HEK293 (cell line): ENCODE data around the gene CALR3.
A peak's percentile ranks its signal among the peaks of the same experiment; 100 is the strongest.

ENCODE experiments used
- CTCF ChIA-PET: fragments of 350-600 bp; formaldehyde crosslinking; extraction: SDS; loops from one replicate; lab custom pipeline; 2021; ENCODE audit warnings: antibody characterized with exemption; lab: Yijun Ruan, JAX
- POLR2A ChIA-PET: fragments of 300-600 bp; formaldehyde crosslinking; extraction: SDS; loops from one replicate; lab custom pipeline; 2020; ENCODE audit warnings: antibody characterized with exemption, inconsistent platforms; lab: Yijun Ruan, JAX
- H3K27ac ChIP-seq: fragments of 200-500 bp; sonication (Bioruptor generic); 2 replicates; pipeline ENCODE4 v1.5.1; 2014; ENCODE audit warnings: low read depth, low read length, control low read depth, inconsistent platforms; ENCODE audit errors: extremely low read depth
- H3K36me3 ChIP-seq, 2 experiments: fragments of 200-500 bp in 1 of 2; sonication (Bioruptor generic) in 1 of 2; 1 replicate in 1 of 2; 2 replicates in 1 of 2; pipeline ENCODE4 v1.5.1; 2014 to 2017; ENCODE audit warnings: inconsistent platforms in 2 of 2, low read length in 2 of 2; ENCODE audit not compliant: control insufficient read depth in 2 of 2, insufficient read depth in 1 of 2
- H3K4me1 ChIP-seq: fragments of 200-500 bp; sonication (Bioruptor generic); 2 replicates; pipeline ENCODE4 v1.5.1; 2014; ENCODE audit warnings: mild to moderate bottlenecking, low read length, inconsistent platforms; ENCODE audit not compliant: control insufficient read depth, insufficient read depth
- H3K4me3 ChIP-seq: 2 replicates; pipeline ENCODE4 v1.5.1; 2011; ENCODE audit warnings: low read depth, mild to moderate bottlenecking, control low read depth, low read length, moderate library complexity
- H3K9me3 ChIP-seq: fragments of 200-500 bp; sonication (Bioruptor generic); 2 replicates; pipeline ENCODE4 v1.5.1; 2014; ENCODE audit warnings: low read depth, low read length, inconsistent platforms; ENCODE audit not compliant: control insufficient read depth, insufficient read depth
- ELK4 ChIP-seq: IDR thresholded peaks from 2 replicates; pipeline ENCODE4 v1.6.1; 2011; ENCODE audit warnings: mild to moderate bottlenecking, low read depth, low read length, borderline replicate concordance
- HIC1 ChIP-seq: fragments of 450-650 bp; formaldehyde crosslinking; IDR thresholded peaks from 2 replicates; pipeline ENCODE4 v1.5.1; 2016; ENCODE audit warnings: missing biosample characterization, missing genetic modification characterization
- HOXA7 ChIP-seq: sonication (generic); formaldehyde crosslinking; IDR thresholded peaks from 2 replicates; pipeline ENCODE4 v1.8.1; 2022; ENCODE audit warnings: missing genetic modification reagents, borderline replicate concordance
- IKZF3 ChIP-seq: fragments of 450-650 bp; IDR thresholded peaks from 2 replicates; pipeline ENCODE4 v1.5.0; 2018; ENCODE audit warnings: missing biosample characterization, mild to moderate bottlenecking, missing genetic modification characterization, moderate library complexity
- KLF9 ChIP-seq: fragments of 450-650 bp; formaldehyde crosslinking; IDR thresholded peaks from 2 replicates; pipeline ENCODE4 v1.5.1; 2016; ENCODE audit warnings: missing biosample characterization, missing genetic modification characterization, low read depth
- MEIS1 ChIP-seq: sonication (generic); formaldehyde crosslinking; IDR thresholded peaks from 2 replicates; pipeline ENCODE4 v1.8.1; 2022; ENCODE audit warnings: missing genetic modification reagents, mild to moderate bottlenecking, borderline replicate concordance
- PBX3 ChIP-seq: sonication (generic); formaldehyde crosslinking; IDR thresholded peaks from 2 replicates; pipeline ENCODE4 v1.8.1; 2022; ENCODE audit warnings: mild to moderate bottlenecking, moderate library complexity, missing genetic modification reagents
- SCRT1 ChIP-seq: fragments of 450-650 bp; formaldehyde crosslinking; IDR thresholded peaks from 2 replicates; pipeline ENCODE4 v1.5.1; 2016; ENCODE audit warnings: missing biosample characterization, missing genetic modification characterization, borderline replicate concordance
- SCRT2 ChIP-seq: fragments of 450-650 bp; formaldehyde crosslinking; IDR thresholded peaks from 2 replicates; pipeline ENCODE4 v1.5.1; 2016; ENCODE audit warnings: missing biosample characterization, missing genetic modification characterization
- ZBTB48 ChIP-seq: fragments of 450-650 bp; formaldehyde crosslinking; IDR thresholded peaks from 2 replicates; pipeline ENCODE4 v1.5.1; 2016; ENCODE audit warnings: missing biosample characterization, missing genetic modification characterization
- ZFHX2 ChIP-seq: fragments of 450-650 bp; formaldehyde crosslinking; conservative IDR thresholded peaks from 2 replicates; pipeline ENCODE4 v1.5.1; 2016; ENCODE audit warnings: missing biosample characterization, missing genetic modification characterization
- ZNF26 ChIP-seq: fragments of 450-650 bp; formaldehyde crosslinking; IDR thresholded peaks from 2 replicates; pipeline ENCODE4 v1.5.1; 2016; ENCODE audit warnings: missing biosample characterization, missing genetic modification characterization
- ZNF341 ChIP-seq: fragments of 450-650 bp; formaldehyde crosslinking; IDR thresholded peaks from 2 replicates; pipeline ENCODE4; 2016; ENCODE audit warnings: low read depth, missing biosample characterization, missing genetic modification characterization
- ZNF366 ChIP-seq: fragments of 450-650 bp; formaldehyde crosslinking; conservative IDR thresholded peaks from 2 replicates; pipeline ENCODE4 v1.5.1; 2016; ENCODE audit warnings: missing biosample characterization, missing genetic modification characterization
- ZNF514 ChIP-seq: fragments of 450-650 bp; formaldehyde crosslinking; IDR thresholded peaks from 2 replicates; pipeline ENCODE4 v1.5.1; 2016; ENCODE audit warnings: missing biosample characterization, missing genetic modification characterization
- ZNF521 ChIP-seq: fragments of 450-650 bp; formaldehyde crosslinking; IDR thresholded peaks from 2 replicates; pipeline ENCODE4 v1.5.1; 2017; ENCODE audit warnings: missing biosample characterization, mild to moderate bottlenecking, missing genetic modification characterization
- ZNF558 ChIP-seq: fragments of 450-650 bp; formaldehyde crosslinking; IDR thresholded peaks from 2 replicates; pipeline ENCODE4 v1.5.1; 2016; ENCODE audit warnings: missing biosample characterization, missing genetic modification characterization
- ZNF610 ChIP-seq: fragments of 450-650 bp; formaldehyde crosslinking; IDR thresholded peaks from 2 replicates; pipeline ENCODE4 v1.5.1; 2016; ENCODE audit warnings: missing biosample characterization, missing genetic modification characterization, borderline replicate concordance
- ZNF660 ChIP-seq: fragments of 450-650 bp; IDR thresholded peaks from 2 replicates; pipeline ENCODE4 v1.5.1; 2018; ENCODE audit warnings: missing biosample characterization, mild to moderate bottlenecking, missing genetic modification characterization
- ZNF830 ChIP-seq: fragments of 450-650 bp; IDR thresholded peaks from 2 replicates; pipeline ENCODE4 v1.5.0; 2018; ENCODE audit warnings: missing biosample characterization, missing genetic modification characterization, low read depth, mild to moderate bottlenecking, moderate library complexity

The CALR3 gene

GRCh38 chr19:16527334-16527935 is 31.5 kb upstream of the CALR3 start (continued):
- no peak for TF ChIP-seq ZNF26

- no peaks in the 10 kb centered on the region for H3K9me3 ChIP-seq
- H3K4me1 ChIP-seq = no peaks in the 10 kb centered on the region
- TF ChIP-seq ZNF610 = no peak
- TF ChIP-seq SCRT1 = no peak
- TF ChIP-seq ZBTB48 = no peak
- no peak for TF ChIP-seq PBX3 (CRISPR knock-in tag)
- TF ChIP-seq SCRT2 = no peak
- TF ChIP-seq ZNF558 (tag by site-specific recombination) = no peak
- TF ChIP-seq ZNF521 (tag by site-specific recombination) = no peak
- TF ChIP-seq IKZF3 = no peak
- peaks cover 34 to 96% of the 10 kb centered on the region in 2 experiments; a peak in 2 of 3 replicates for H3K36me3 ChIP-seq
- H3K4me3 ChIP-seq = no peak overlapping the region
- ChIA-PET CTCF (interaction anchor here (2.0 kb wide), 1 partner anchor 8 kb away, joined by 8 read pairs; no protein-coding TSS in a partner anchor), POLR2A (no interaction called here)
- no peak overlapping the region for H3K27ac ChIP-seq
These were observed 29.9 kb upstream of the CALR3 start for GRCh38 chr19:16525751-16526481.

- CTCF ChIA-PET = interaction anchor here (1.1 kb wide), 1 partner anchor 10 kb away, joined by 3 read pairs; no protein-coding TSS in a partner anchor
- H3K36me3 ChIP-seq = peaks cover 34 to 96% of the 10 kb centered on the region in 2 experiments; a peak in 2 of 3 replicates
- H3K9me3 ChIP-seq = no peaks in the 10 kb centered on the region
- POLR2A ChIA-PET = no interaction called here
- 0 out of 2 replicates have a peak, but pooled peaks have one; percentile 31 for TF ChIP-seq ZNF341 (tag by site-specific recombination)
- TF ChIP-seq KLF9 (tag by site-specific recombination) = peak; percentile 25; the same call in 1 of the 2 replicates
- no peak for TF ChIP-seq ZNF830 (tag by site-specific recombination)
- TF ChIP-seq, all 188 proteins: peak for 2
- Histone ChIP-seq H3K27ac (no peak overlapping the region), H3K4me3 (no peak overlapping the region), H3K4me1 (no peaks in the 10 kb centered on the region)
These were observed 29.2 kb upstream of the CALR3 start for GRCh38 chr19:16524991-16525734.

- Histone ChIP-seq H3K4me1 (no peaks in the 10 kb centered on the region), H3K27ac (no peak overlapping the region), H3K9me3 (no peaks in the 10 kb centered on the region), H3K4me3 (no peak overlapping the region), H3K36me3 (peaks cover 32 to 96% of the 10 kb centered on the region in 2 experiments)
- ChIA-PET CTCF (no interaction called here), POLR2A (no interaction called here)
- TF ChIP-seq ZNF366 (tag by site-specific recombination) = no peak
- TF ChIP-seq ZNF660 (tag by site-specific recombination) = no peak
- TF ChIP-seq ELK4 = no peak
- no peak for TF ChIP-seq ZNF514 (tag by site-specific recombination)
- no peak for TF ChIP-seq MEIS1 (CRISPR knock-in tag)
- TF ChIP-seq SCRT2 = peak; percentile 67
- TF ChIP-seq HOXA7 (CRISPR knock-in tag) = no peak
- no peak for TF ChIP-seq ZFHX2 (tag by site-specific recombination)
- TF ChIP-seq HIC1 (tag by site-specific recombination) = peak; percentile 27; the same call in 1 of the 2 replicates
These were observed 26.8 kb upstream of the CALR3 start for GRCh38 chr19:16522559-16523377.
